GM12864 (cell line): ENCODE data around the gene PCDHGA1.

Experiments used
- DNase-seq: peaks from one replicate; pipeline ENCODE4 v3.0.0-alpha.2; 2011; ENCODE audit warnings: low read depth
- H3K4me3 ChIP-seq: 2 replicates; pipeline ENCODE4 v1.5.1; 2011; ENCODE audit warnings: mild to moderate bottlenecking, low read depth, low read length, control low read depth
- TF ChIP-seq, protein P1 (sequence below): IDR thresholded peaks from 2 replicates; pipeline ENCODE4 v1.5.1; 2011; ENCODE audit warnings: low read depth, mild to moderate bottlenecking, moderate library complexity, low read length, control low read depth, inconsistent platforms; ENCODE audit errors: missing control alignments

PCDHGA1 gene

DNA sequence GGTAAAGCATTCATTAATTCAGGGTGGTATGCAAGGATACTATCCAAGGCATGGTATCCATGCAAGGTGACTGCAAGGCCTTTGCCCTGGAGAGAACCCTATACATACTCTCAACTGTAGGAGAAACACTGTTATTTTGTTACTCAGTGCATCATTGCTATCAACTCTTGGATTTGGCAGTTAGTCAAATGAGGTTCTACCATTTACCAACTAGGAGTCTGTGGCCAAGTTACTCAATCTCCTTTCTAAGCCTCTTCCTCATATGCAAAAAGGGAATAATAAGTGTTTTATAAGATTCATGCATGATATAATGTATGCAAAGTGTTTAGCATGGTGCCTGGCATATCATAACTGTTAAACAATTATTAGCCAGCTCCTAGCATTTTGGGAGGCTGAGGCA is 149.5 kb downstream of the PCDHGA1 start:
- no peak overlapping the region for H3K4me3 ChIP-seq
- TF ChIP-seq, protein P1, sequence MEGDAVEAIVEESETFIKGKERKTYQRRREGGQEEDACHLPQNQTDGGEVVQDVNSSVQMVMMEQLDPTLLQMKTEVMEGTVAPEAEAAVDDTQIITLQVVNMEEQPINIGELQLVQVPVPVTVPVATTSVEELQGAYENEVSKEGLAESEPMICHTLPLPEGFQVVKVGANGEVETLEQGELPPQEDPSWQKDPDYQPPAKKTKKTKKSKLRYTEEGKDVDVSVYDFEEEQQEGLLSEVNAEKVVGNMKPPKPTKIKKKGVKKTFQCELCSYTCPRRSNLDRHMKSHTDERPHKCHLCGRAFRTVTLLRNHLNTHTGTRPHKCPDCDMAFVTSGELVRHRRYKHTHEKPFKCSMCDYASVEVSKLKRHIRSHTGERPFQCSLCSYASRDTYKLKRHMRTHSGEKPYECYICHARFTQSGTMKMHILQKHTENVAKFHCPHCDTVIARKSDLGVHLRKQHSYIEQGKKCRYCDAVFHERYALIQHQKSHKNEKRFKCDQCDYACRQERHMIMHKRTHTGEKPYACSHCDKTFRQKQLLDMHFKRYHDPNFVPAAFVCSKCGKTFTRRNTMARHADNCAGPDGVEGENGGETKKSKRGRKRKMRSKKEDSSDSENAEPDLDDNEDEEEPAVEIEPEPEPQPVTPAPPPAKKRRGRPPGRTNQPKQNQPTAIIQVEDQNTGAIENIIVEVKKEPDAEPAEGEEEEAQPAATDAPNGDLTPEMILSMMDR: no peak
- DNase-seq: no peak

DNA sequence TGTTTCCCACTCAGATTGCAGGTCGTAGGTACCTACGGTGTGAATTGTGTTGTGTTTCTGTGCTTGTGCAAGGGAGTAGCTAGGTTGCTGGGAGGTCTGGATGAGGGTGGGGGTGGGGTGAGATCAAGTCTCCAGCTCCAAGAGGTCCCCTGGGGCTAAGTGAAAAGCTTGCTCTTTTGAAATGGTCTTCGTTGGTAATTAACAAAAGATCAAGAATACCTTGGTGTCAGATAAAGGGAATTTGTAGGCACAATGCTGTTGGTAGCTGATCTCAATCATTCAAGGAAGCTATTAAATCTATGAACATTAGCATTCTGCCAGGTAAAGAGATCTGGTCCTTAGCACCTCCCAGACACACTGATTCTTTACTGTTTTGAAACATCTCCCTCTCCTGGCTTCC is 153.6 kb downstream of the PCDHGA1 start:
- TF ChIP-seq, protein P1: no peak
- no peak overlapping the region for H3K4me3 ChIP-seq
- DNase-seq: no peak

DNA sequence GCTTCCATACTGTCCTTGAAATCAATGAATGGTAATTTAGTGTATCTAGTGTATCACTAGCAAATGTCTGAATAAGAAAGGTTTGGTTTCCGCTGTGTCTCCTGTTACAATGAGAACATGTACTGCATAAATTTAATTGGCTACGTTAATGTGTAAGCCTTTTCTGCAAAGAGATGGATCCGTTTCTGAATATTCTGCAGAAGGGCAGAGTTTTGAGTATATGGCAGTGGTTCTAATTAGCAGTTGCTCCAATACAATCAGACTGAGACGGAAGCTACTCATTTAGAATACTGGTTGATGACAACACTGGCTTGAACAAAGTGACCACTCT is 154.0 kb downstream of the PCDHGA1 start:
- TF ChIP-seq, protein P1: no peak
- H3K4me3 ChIP-seq: no peak overlapping the region
- no peak for DNase-seq

DNA sequence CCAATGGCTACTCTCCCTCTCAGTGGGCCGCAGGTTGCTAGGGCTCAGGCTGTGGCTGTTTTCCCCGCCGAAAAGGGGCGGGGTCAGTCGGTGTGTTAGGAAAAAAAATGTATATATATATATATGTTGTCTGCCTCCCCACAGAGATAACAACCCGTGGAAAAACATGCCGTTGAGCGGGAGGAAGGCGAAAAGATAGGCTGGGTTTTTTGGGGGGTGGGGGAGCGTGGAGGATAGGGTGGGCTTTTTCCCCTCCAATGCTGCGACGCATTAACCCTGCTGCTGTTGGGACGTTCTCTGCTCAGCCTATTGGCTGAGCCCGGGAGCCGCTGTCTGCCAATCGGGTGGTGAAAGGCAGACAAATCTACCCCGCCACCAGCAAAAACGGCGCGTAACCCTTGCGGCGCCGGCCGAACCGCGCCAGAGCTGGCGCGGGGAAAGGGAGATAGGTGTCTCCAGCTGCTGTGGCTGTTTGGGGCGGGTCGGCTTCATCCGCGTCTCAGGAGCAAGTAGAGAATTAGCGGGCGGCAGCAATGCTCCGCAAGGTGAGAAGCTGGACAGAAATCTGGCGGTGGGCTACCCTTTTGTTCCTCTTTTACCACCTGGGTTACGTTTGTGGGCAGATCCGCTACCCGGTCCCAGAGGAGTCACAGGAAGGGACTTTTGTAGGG is 154.5 kb downstream of the PCDHGA1 start, which contains the start of gene PCDHGC4:
Gene PCDHGC4, plus strand, starts transcription at position 390 of the 671 bp plus-strand sequence. Its CDS starts 144 bp downstream, at position 534.
- DNase-seq: no peak
- TF ChIP-seq, protein P1: no peak
- H3K4me3 ChIP-seq: peak within 1 kb of the TSS; percentile 6

DNA sequence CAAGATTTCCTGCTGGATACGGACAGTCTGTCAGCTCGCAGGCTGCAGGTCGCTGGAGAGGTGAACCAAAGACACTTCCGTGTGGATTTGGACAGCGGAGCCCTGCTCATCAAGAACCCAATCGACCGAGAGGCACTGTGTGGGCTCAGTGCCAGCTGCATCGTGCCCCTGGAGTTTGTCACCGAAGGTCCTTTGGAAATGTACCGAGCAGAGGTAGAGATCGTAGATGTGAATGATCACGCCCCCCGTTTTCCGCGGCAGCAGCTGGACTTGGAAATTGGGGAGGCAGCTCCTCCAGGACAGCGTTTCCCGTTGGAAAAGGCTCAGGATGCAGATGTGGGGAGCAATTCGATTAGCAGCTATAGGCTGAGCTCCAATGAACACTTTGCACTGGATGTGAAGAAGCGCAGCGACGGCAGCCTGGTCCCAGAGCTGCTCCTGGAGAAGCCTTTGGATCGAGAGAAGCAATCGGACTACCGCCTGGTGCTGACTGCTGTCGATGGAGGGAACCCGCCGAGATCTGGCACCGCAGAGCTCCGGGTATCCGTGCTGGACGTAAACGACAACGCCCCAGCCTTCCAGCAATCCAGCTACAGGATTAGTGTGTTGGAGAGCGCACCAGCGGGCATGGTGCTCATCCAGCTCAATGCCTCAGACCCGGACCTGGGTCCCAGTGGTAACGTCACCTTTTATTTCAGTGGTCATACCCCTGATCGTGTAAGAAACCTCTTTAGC is 155.2 kb downstream of the PCDHGA1 start:
- peak overlapping the region; percentile 6; the same call in 1 of the 2 replicates for H3K4me3 ChIP-seq
- TF ChIP-seq, protein P1: no peak
- no peak for DNase-seq

DNA sequence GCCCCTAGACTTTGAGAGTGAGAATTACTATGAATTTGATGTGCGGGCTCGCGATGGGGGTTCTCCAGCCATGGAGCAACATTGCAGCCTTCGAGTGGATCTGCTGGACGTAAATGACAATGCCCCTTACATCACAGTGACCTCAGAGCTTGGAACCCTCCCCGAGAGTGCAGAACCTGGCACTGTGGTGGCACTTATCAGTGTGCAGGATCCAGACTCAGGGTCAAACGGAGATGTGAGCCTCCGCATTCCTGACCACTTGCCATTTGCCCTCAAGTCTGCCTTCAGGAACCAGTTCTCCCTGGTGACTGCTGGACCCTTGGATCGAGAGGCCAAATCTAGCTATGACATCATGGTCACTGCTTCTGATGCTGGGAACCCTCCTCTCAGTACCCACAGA is 155.8 kb downstream of the PCDHGA1 start:
- TF ChIP-seq, protein P1: no peak
- no peak overlapping the region for H3K4me3 ChIP-seq
- no peak for DNase-seq
